Left ventricle myocardium inferior (tissue), 1 donor: Measurements from ENCODE around the gene TMEM184B. TPM values are rescaled to one million over a fixed set of nuclear protein-coding genes. Genes with fewer than 3 reads are reported as not detected.

ENCODE experiments used
- DNase-seq: peaks from one replicate; pipeline ENCODE4 v3.0.0-alpha.2; 2020
- H3K27ac ChIP-seq: fragments of 200-600 bp; replicated peaks from 2 replicates; pipeline ENCODE4 v1.8.0; 2021
- H3K27me3 ChIP-seq: fragments of 200-600 bp; 2 replicates; pipeline ENCODE4 v1.8.0; 2021; ENCODE audit warnings: low read depth
- H3K36me3 ChIP-seq: fragments of 200-600 bp; 2 replicates; pipeline ENCODE4 v1.8.0; 2021
- H3K4me1 ChIP-seq: fragments of 200-600 bp; 2 replicates; pipeline ENCODE4 v1.8.0; 2021
- H3K4me3 ChIP-seq: fragments of 200-600 bp; 2 replicates; pipeline ENCODE4 v1.8.0; 2021; ENCODE audit warnings: mild to moderate bottlenecking, moderate library complexity
- H3K9me3 ChIP-seq: fragments of 200-600 bp; replicated peaks from 2 replicates; pipeline ENCODE4 v1.8.0; 2021
- intact Hi-C: fragments of 100-400 bp; cut with micrococcal nuclease; formaldehyde crosslinking; loops from one replicate; pipeline ENCODE4 v1.11.0; 2022
- total RNA-seq: library from RNA; stranded (reverse); fragmentation: NEBNext Ultra II Directional; extraction: Animal tissue kit (Norgen Biotek cat#: 25700); gene quantifications from one replicate; pipeline ENCODE4 v1.2.1, GENCODE V29; 2021
- TF ChIP-seq, protein P1 (sequence below): fragments of 200-600 bp; IDR thresholded peaks from 2 replicates; pipeline ENCODE4 v1.8.0; 2021; ENCODE audit warnings: antibody characterized with exemption, mild to moderate bottlenecking, borderline replicate concordance
- donor health status: DM: no; HTN: yes; CAD: no; lungs with severe emphysema.

Gene TMEM184B
- total RNA-seq, 1 donor from 2014 or later, result 50.6 TPM

DNA sequence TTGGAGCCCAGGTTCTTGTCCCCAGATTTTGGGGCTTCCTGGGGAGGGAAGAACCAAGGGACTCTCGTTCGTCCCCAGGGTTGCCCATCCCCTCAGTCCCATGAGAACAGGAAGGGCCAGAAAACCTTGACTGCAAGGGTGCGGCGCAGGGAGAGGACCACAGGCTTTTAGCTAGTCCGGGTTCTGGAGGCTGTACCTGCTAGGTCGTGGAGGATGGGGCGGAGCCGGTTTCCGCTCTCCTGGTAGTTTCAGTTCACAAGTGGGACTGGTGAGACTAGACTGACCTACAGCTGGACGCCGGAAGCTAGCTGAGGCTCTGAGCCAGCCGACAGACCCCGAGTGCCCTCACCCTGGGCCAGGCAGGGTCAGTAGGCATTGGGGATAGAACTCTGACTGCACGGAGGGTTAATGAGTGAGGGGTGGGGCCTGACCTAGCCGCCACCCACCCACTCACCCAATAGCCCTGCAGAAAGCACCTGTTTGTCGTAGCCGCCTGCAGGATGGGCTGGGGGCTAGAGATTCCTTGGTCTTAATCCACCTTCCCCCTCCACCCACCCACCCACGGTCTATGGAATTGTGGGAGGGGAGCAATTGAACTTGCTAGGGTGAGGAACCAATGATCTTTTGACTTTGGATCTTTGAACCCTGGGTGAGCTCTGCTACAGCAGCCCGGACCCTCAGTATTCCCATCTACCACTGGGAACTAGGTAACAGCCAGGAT, 69.6 kb downstream of the TMEM184B start:
- intact Hi-C loops, result no loop called here
- DNase-seq, result no peak

DNA sequence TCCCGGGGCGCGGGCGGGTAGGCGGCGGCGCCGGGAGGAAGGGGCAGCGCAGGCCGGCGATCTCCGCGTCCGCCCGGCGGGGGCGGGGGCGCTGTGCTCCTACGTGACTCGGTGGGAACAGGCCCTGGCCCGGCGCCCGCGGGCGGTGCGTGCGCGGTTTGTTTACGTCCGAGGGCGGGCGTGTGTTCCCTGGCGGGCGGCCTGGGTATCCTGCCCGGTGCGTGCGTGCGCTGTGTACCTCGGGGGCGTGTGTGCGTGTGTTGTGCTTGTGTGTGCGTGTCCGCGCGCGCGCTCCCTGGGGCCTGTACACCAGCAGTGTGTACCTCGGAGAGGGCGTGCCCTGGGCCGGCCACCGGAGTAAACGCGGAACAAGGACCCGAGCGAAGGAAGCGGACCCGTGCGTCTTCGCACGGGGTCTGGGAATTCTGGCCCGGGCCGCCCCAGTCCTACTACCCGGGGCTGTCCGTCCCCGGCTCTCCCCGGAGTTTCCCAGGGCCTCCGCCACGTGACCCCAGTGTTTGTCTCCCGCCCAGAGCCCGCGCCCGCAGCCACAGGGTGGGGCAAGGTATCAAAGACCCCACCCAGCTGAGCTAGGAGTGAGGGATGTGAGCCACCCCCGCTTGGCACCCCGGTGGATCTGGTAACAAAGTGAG, 70.2 kb downstream of the TMEM184B start:
- H3K4me3 ChIP-seq, result peak overlapping the region; percentile 83
- H3K9me3 ChIP-seq, result no peaks in the 10 kb centered on the region
- H3K36me3 ChIP-seq, result no peaks in the 10 kb centered on the region
- H3K4me1 ChIP-seq, result peaks cover 42% of the 10 kb centered on the region
- peak; percentile 89 for DNase-seq
- TF ChIP-seq, protein P1, sequence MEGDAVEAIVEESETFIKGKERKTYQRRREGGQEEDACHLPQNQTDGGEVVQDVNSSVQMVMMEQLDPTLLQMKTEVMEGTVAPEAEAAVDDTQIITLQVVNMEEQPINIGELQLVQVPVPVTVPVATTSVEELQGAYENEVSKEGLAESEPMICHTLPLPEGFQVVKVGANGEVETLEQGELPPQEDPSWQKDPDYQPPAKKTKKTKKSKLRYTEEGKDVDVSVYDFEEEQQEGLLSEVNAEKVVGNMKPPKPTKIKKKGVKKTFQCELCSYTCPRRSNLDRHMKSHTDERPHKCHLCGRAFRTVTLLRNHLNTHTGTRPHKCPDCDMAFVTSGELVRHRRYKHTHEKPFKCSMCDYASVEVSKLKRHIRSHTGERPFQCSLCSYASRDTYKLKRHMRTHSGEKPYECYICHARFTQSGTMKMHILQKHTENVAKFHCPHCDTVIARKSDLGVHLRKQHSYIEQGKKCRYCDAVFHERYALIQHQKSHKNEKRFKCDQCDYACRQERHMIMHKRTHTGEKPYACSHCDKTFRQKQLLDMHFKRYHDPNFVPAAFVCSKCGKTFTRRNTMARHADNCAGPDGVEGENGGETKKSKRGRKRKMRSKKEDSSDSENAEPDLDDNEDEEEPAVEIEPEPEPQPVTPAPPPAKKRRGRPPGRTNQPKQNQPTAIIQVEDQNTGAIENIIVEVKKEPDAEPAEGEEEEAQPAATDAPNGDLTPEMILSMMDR, result peak; percentile 35
- no peaks in the 10 kb centered on the region for H3K27me3 ChIP-seq
- intact Hi-C loops, result no loop called here
- H3K27ac ChIP-seq, result peak overlapping the region; percentile 97

More for the DNA sequence above, 69.6 kb downstream of the TMEM184B start:
- TF ChIP-seq, protein P1, result no peak
- H3K36me3 ChIP-seq, result no peaks in the 10 kb centered on the region
- H3K27me3 ChIP-seq, result no peaks in the 10 kb centered on the region
- peak overlapping the region; percentile 83 for H3K4me3 ChIP-seq
- peak overlapping the region; percentile 97 for H3K27ac ChIP-seq
- peaks cover 42% of the 10 kb centered on the region for H3K4me1 ChIP-seq
- no peaks in the 10 kb centered on the region for H3K9me3 ChIP-seq

DNA sequence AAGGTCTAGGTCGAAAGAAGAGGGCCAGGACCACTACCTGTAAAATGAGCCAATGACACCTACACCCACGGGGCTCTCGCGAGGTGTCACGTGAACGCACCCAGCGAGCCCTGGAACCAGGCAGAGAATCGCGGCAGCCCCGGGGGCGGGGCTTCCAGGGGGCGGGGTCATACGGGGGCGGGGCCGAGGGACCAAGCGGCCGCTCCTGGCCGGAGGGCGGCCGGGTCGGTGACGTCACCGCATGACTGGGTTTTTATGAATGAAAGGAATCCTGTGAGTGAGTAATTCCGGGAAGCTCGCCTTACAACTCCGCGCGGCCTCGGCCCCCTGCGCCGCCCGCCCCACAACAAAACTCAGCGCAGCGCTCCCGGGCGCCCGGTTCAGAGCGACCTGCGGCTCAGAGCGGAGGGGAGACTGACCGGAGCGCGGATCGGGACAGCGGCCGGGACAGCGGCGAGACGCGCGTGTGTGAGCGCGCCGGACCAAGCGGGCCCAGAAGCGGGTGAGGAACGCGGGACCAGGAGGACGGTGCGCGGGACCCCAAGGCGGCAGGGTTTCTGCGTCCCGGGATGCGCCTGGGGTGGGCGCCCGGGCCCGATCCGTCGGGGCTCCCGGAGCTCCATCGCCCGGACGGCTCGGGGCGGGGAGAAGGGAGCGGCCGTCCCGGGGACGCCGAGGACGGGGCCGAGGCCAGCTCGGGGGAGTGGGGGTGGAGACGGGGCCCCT, 70.9 kb downstream of the TMEM184B start, which contains the start of gene MAFF:
TSS of gene MAFF (plus strand) at position 284 of the 726 bp plus-strand sequence. CDS start 11,860 bp downstream, outside the sequence.
- H3K27me3 ChIP-seq, result no peaks in the 10 kb centered on the region
- peak within 1 kb of the TSS; percentile 97 for H3K27ac ChIP-seq
- H3K9me3 ChIP-seq, result no peaks in the 10 kb centered on the region
- intact Hi-C loops, result no loop called here
- TF ChIP-seq, protein P1, result no peak
- peak within 1 kb of the TSS; percentile 83 for H3K4me3 ChIP-seq
- peak; percentile 96 for DNase-seq
- peaks cover 42% of the 10 kb centered on the region for H3K4me1 ChIP-seq
- H3K36me3 ChIP-seq, result no peaks in the 10 kb centered on the region

DNA sequence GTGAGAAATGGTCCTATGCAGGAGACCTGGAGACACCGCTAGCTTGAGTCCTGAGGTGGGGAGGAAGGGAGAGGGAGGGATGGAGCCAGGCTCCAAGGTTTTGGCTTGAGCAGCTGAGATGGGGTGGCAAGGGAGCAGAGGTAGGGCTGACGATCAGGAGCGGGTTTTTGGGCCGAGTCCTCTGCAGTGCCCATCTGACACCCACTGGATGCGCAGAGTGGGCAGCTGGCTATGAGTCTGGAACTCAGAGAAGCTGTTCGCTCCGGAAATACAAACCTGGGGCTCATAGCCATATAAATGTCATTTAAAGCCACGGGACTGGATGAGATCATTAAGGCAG, 71.5 kb downstream of the TMEM184B start:
- H3K4me1 ChIP-seq, result peaks cover 42% of the 10 kb centered on the region
- peak overlapping the region; percentile 97 for H3K27ac ChIP-seq
- TF ChIP-seq, protein P1, result no peak
- no peaks in the 10 kb centered on the region for H3K27me3 ChIP-seq
- H3K9me3 ChIP-seq, result no peaks in the 10 kb centered on the region
- H3K4me3 ChIP-seq, result peak overlapping the region; percentile 83
- DNase-seq, result no peak
- no peaks in the 10 kb centered on the region for H3K36me3 ChIP-seq
- intact Hi-C loops, result no loop called here

GRCh38 chr22:38199826-38200559, 72.8 kb downstream of the TMEM184B start:
- Histone ChIP-seq H3K4me1 (peaks cover 36% of the 10 kb centered on the region), H3K27ac (no peak overlapping the region), H3K4me3 (no peak overlapping the region), H3K9me3 (no peaks in the 10 kb centered on the region), H3K36me3 (no peaks in the 10 kb centered on the region), H3K27me3 (no peaks in the 10 kb centered on the region)
- intact Hi-C loops, result no loop called here
- DNase-seq, result no peak
- TF ChIP-seq, protein P1, result no peak
